K562 (cell line): ENCODE measurements around the gene SCIN. TPM values are rescaled to one million over a fixed set of nuclear protein-coding genes. Genes with fewer than 3 reads are reported as not detected.

Experiments used
- ARID2 ChIP-seq: fragments of 450-650 bp; IDR thresholded peaks from 2 replicates; pipeline ENCODE4 v1.6.1; 2017; ENCODE audit warnings: antibody characterized with exemption, mild to moderate bottlenecking
- COPS2 ChIP-seq: fragments of 450-650 bp; conservative IDR thresholded peaks from 2 replicates; pipeline ENCODE4 v1.6.1; 2016; ENCODE audit warnings: mild to moderate bottlenecking, moderate library complexity
- DACH1 ChIP-seq: fragments of 450-650 bp; IDR thresholded peaks from 2 replicates; pipeline ENCODE4 v1.6.1; 2018; ENCODE audit not compliant: partially characterized antibody
- E2F3 ChIP-seq: fragments of 250-450 bp; sonication (Bioruptor Pico); IDR thresholded peaks from 2 replicates; pipeline ENCODE4 v1.4.0; 2020; ENCODE audit warnings: mild to moderate bottlenecking
- FOXA3 ChIP-seq, 2 experiments: fragments of 450-650 bp in 1 of 2; sonication (generic) in 1 of 2; formaldehyde crosslinking; IDR thresholded peaks in 1 of 2; conservative IDR thresholded peaks in 1 of 2; 2 replicates each; pipeline versions ENCODE4 v1.4.0 to v1.8.0; 2020 to 2022; ENCODE audit warnings: mild to moderate bottlenecking in 2 of 2, missing genetic modification reagents in 1 of 2
- HDGF ChIP-seq: fragments of 450-650 bp; IDR thresholded peaks from 2 replicates; pipeline ENCODE4 v1.6.1; 2016
- MYNN ChIP-seq, 2 experiments: sonication (generic); formaldehyde crosslinking in 1 of 2; IDR thresholded peaks; 2 replicates each; pipeline versions ENCODE4 v1.5.0 to v1.6.1; 2016 to 2020; ENCODE audit warnings: antibody characterized with exemption in 1 of 2, missing genetic modification reagents in 1 of 2
- ZNF586 ChIP-seq: fragments of 450-650 bp; formaldehyde crosslinking; conservative IDR thresholded peaks from 2 replicates; pipeline ENCODE4 v1.4.0; 2020; ENCODE audit warnings: mild to moderate bottlenecking, moderate library complexity
- polyA plus RNA-seq, 8 experiments: library from polyadenylated mRNA; depleted of rRNA in 4 of 8; stranded (reverse) in 5 of 8; unstranded in 3 of 8; fragments of >200 nt; fragmentation: Nextera tagmentation in 2 of 8; fragmentation: Illumina TruSeq in 1 of 8; extraction: Ambion mirVana in 2 of 8; extraction: Trizol in 1 of 8; gene quantifications; 2 replicates each; pipeline versions ENCODE4 v1.2.1 to v1.2.3, GENCODE V29; 2011 to 2014; ENCODE audit warnings: inconsistent platforms in 1 of 8, missing spikeins in 1 of 8
- total RNA-seq, 7 experiments: library from RNA; depleted of rRNA in 6 of 7; stranded (reverse); fragments of >200 nt in 6 of 7; fragmentation: Illumina TruSeq in 2 of 7; extraction: Trizol in 2 of 7; gene quantifications; 2 replicates each; pipeline versions ENCODE4 v1.2.1 to v1.2.3, GENCODE V29; 2011 to 2021; ENCODE audit warnings: low replicate concordance in 1 of 7
- TF ChIP-seq, protein P1 (sequence below): sonication (generic); formaldehyde crosslinking; IDR thresholded peaks from 2 replicates; pipeline ENCODE4 v1.8.0; 2022; ENCODE audit warnings: mild to moderate bottlenecking, missing genetic modification reagents
- TF ChIP-seq, protein P2 (sequence below): fragments of 450-650 bp; formaldehyde crosslinking; IDR thresholded peaks from 2 replicates; pipeline ENCODE4 v1.4.0; 2022; ENCODE audit warnings: missing genetic modification characterization
- TF ChIP-seq, protein P3 (sequence below): fragments of 250-450 bp; sonication (Bioruptor Pico); IDR thresholded peaks from 2 replicates; pipeline ENCODE4 v1.6.1; 2021; ENCODE audit warnings: mild to moderate bottlenecking
- TF ChIP-seq, protein P4 (sequence below): fragments of 250-450 bp; sonication (Bioruptor Pico); IDR thresholded peaks from 2 replicates; pipeline ENCODE4 v1.4.0; 2020
- TF ChIP-seq, protein P5 (sequence below): fragments of 250-450 bp; sonication (Bioruptor Pico); IDR thresholded peaks from 2 replicates; pipeline ENCODE4 v1.5.0; 2022; ENCODE audit warnings: mild to moderate bottlenecking
- TF ChIP-seq, protein P6 (sequence below): sonication (generic); formaldehyde crosslinking; IDR thresholded peaks from 2 replicates; pipeline ENCODE4 v1.4.0; 2020; ENCODE audit warnings: mild to moderate bottlenecking, missing genetic modification reagents

The SCIN gene
- total and polyA plus RNA-seq, 9 of the 15 experiments (the other 6 are each of a cell fraction or from before 2014, with no cell fraction given), result 0.67 to 18.2 (median 10.6) TPM

DNA sequence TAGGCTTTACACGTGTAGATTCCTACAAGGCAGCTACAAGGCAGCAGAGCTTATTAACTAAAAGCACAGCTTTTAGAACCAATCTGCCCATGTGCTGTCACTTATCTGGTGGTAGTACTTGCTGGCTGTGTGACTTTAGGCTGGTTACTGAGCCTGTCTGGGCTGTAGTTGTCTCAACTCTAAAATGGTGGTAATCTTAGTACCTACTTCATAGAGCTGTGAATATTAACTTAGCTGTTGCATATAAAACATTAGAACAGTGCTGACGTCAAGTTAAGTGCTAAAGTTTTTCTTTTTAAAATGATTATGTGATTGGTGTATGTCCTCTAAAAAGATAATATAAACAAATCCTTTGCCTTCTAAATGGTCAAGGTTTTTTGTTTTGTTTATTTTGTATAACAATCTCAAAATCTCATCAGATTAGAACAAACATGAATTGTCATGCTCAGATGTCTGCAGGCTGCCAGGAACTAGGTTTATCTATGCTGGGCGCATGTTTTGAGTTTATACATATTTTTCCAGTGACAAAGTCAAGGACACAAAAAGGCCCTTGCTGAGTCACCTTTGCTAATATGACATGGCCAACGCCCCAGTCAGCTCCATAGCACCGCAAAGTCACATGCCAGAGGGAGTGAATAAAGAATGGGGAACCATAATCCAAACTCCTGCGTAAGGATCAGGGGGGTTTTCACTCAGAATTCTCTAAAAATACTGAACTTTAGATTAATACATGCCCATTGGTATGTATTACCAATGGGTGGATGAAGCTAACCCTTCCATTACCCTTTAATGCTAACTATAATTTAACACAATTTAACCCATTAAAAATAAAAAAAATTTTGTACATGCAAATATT lies 77.1 kb downstream of the SCIN start (continued):
- TF ChIP-seq, protein P1, sequence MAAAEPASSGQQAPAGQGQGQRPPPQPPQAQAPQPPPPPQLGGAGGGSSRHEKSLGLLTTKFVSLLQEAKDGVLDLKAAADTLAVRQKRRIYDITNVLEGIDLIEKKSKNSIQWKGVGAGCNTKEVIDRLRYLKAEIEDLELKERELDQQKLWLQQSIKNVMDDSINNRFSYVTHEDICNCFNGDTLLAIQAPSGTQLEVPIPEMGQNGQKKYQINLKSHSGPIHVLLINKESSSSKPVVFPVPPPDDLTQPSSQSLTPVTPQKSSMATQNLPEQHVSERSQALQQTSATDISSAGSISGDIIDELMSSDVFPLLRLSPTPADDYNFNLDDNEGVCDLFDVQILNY, result no peak
- TF ChIP-seq, protein P2, sequence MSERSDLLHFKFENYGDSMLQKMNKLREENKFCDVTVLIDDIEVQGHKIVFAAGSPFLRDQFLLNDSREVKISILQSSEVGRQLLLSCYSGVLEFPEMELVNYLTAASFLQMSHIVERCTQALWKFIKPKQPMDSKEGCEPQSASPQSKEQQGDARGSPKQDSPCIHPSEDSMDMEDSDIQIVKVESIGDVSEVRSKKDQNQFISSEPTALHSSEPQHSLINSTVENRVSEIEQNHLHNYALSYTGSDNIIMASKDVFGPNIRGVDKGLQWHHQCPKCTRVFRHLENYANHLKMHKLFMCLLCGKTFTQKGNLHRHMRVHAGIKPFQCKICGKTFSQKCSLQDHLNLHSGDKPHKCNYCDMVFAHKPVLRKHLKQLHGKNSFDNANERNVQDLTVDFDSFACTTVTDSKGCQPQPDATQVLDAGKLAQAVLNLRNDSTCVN (CRISPR knock-in tag), result no peak
- TF ChIP-seq, protein P3, sequence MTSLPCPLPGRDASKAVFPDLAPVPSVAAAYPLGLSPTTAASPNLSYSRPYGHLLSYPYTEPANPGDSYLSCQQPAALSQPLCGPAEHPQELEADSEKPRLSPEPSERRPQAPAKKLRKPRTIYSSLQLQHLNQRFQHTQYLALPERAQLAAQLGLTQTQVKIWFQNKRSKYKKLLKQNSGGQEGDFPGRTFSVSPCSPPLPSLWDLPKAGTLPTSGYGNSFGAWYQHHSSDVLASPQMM, result no peak
- TF ChIP-seq MYNN (IDR thresholded peaks at IDR 0.05) (no peak), MYNN (CRISPR knock-in tag; IDR thresholded peaks at IDR 0.05) (no peak), ARID2 (no peak), E2F3 (CRISPR knock-in tag) (no peak), DACH1 (peak; percentile 44), ZNF586 (CRISPR knock-in tag) (no peak), HDGF (0 out of 2 replicates have a peak, but pooled peaks have one; percentile 69), FOXA3 (CRISPR knock-in tag; conservative IDR thresholded peaks at IDR 0.05 in 1 of 2, IDR thresholded peaks at IDR 0.05 in 1 of 2) (no peak), COPS2 (no peak)
- TF ChIP-seq, protein P4, sequence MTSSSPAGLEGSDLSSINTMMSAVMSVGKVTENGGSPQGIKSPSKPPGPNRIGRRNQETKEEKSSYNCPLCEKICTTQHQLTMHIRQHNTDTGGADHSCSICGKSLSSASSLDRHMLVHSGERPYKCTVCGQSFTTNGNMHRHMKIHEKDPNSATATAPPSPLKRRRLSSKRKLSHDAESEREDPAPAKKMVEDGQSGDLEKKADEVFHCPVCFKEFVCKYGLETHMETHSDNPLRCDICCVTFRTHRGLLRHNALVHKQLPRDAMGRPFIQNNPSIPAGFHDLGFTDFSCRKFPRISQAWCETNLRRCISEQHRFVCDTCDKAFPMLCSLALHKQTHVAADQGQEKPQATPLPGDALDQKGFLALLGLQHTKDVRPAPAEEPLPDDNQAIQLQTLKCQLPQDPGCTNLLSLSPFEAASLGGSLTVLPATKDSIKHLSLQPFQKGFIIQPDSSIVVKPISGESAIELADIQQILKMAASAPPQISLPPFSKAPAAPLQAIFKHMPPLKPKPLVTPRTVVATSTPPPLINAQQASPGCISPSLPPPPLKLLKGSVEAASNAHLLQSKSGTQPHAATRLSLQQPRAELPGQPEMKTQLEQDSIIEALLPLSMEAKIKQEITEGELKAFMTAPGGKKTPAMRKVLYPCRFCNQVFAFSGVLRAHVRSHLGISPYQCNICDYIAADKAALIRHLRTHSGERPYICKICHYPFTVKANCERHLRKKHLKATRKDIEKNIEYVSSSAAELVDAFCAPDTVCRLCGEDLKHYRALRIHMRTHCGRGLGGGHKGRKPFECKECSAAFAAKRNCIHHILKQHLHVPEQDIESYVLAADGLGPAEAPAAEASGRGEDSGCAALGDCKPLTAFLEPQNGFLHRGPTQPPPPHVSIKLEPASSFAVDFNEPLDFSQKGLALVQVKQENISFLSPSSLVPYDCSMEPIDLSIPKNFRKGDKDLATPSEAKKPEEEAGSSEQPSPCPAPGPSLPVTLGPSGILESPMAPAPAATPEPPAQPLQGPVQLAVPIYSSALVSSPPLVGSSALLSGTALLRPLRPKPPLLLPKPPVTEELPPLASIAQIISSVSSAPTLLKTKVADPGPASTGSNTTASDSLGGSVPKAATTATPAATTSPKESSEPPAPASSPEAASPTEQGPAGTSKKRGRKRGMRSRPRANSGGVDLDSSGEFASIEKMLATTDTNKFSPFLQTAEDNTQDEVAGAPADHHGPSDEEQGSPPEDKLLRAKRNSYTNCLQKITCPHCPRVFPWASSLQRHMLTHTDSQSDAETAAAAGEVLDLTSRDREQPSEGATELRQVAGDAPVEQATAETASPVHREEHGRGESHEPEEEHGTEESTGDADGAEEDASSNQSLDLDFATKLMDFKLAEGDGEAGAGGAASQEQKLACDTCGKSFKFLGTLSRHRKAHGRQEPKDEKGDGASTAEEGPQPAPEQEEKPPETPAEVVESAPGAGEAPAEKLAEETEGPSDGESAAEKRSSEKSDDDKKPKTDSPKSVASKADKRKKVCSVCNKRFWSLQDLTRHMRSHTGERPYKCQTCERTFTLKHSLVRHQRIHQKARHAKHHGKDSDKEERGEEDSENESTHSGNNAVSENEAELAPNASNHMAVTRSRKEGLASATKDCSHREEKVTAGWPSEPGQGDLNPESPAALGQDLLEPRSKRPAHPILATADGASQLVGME, result no peak
- TF ChIP-seq, protein P5, sequence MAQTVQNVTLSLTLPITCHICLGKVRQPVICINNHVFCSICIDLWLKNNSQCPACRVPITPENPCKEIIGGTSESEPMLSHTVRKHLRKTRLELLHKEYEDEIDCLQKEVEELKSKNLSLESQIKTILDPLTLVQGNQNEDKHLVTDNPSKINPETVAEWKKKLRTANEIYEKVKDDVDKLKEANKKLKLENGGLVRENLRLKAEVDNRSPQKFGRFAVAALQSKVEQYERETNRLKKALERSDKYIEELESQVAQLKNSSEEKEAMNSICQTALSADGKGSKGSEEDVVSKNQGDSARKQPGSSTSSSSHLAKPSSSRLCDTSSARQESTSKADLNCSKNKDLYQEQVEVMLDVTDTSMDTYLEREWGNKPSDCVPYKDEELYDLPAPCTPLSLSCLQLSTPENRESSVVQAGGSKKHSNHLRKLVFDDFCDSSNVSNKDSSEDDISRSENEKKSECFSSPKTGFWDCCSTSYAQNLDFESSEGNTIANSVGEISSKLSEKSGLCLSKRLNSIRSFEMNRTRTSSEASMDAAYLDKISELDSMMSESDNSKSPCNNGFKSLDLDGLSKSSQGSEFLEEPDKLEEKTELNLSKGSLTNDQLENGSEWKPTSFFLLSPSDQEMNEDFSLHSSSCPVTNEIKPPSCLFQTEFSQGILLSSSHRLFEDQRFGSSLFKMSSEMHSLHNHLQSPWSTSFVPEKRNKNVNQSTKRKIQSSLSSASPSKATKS (CRISPR knock-in tag), result no peak
- TF ChIP-seq, protein P6, sequence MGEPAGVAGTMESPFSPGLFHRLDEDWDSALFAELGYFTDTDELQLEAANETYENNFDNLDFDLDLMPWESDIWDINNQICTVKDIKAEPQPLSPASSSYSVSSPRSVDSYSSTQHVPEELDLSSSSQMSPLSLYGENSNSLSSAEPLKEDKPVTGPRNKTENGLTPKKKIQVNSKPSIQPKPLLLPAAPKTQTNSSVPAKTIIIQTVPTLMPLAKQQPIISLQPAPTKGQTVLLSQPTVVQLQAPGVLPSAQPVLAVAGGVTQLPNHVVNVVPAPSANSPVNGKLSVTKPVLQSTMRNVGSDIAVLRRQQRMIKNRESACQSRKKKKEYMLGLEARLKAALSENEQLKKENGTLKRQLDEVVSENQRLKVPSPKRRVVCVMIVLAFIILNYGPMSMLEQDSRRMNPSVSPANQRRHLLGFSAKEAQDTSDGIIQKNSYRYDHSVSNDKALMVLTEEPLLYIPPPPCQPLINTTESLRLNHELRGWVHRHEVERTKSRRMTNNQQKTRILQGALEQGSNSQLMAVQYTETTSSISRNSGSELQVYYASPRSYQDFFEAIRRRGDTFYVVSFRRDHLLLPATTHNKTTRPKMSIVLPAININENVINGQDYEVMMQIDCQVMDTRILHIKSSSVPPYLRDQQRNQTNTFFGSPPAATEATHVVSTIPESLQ (CRISPR knock-in tag), result no peak
